HEK293 (cell line): Measurements from ENCODE around the gene FAM110A.

ENCODE experiments used
- CTCF ChIP-seq: fragments of 450-650 bp; formaldehyde crosslinking; IDR thresholded peaks from 2 replicates; pipeline ENCODE4 v1.5.1; 2016; ENCODE audit warnings: missing biosample characterization, missing genetic modification characterization
- ZBTB11 ChIP-seq: fragments of 450-650 bp; formaldehyde crosslinking; conservative IDR thresholded peaks from 2 replicates; pipeline ENCODE4 v1.5.1; 2016; ENCODE audit warnings: low read depth, missing biosample characterization, missing genetic modification characterization
- ZNF114 ChIP-seq: fragments of 450-650 bp; formaldehyde crosslinking; IDR thresholded peaks from 2 replicates; pipeline ENCODE4 v1.5.0; 2017; ENCODE audit warnings: missing biosample characterization, missing genetic modification characterization
- ZNF239 ChIP-seq: fragments of 450-650 bp; formaldehyde crosslinking; IDR thresholded peaks from 2 replicates; pipeline ENCODE4 v1.5.1; 2016; ENCODE audit warnings: missing biosample characterization, missing genetic modification characterization
- ZNF302 ChIP-seq: fragments of 450-650 bp; formaldehyde crosslinking; IDR thresholded peaks from 2 replicates; pipeline ENCODE4 v1.5.1; 2016; ENCODE audit warnings: missing biosample characterization, missing genetic modification characterization, low read depth
- ZNF335 ChIP-seq: fragments of 450-650 bp; formaldehyde crosslinking; conservative IDR thresholded peaks from 2 replicates; pipeline ENCODE4 v1.5.1; 2016; ENCODE audit warnings: missing biosample characterization, missing genetic modification characterization
- ZNF513 ChIP-seq: fragments of 450-650 bp; IDR thresholded peaks from 2 replicates; pipeline ENCODE4 v1.5.1; 2018; ENCODE audit warnings: missing biosample characterization, missing genetic modification characterization
- ZNF624 ChIP-seq: fragments of 450-650 bp; formaldehyde crosslinking; IDR thresholded peaks from 2 replicates; pipeline ENCODE4 v1.5.1; 2017; ENCODE audit warnings: missing biosample characterization, missing genetic modification characterization
- ZNF777 ChIP-seq: fragments of 450-650 bp; formaldehyde crosslinking; IDR thresholded peaks from 2 replicates; pipeline ENCODE4 v1.5.1; 2017; ENCODE audit warnings: missing biosample characterization, missing genetic modification characterization, borderline replicate concordance
- TF ChIP-seq, protein P1 (sequence below): fragments of 450-650 bp; formaldehyde crosslinking; IDR thresholded peaks from 2 replicates; pipeline ENCODE4 v1.5.1; 2017; ENCODE audit warnings: missing biosample characterization, missing genetic modification characterization
- TF ChIP-seq, protein P2 (sequence below): fragments of 450-650 bp; formaldehyde crosslinking; IDR thresholded peaks from 2 replicates; pipeline ENCODE4 v1.5.1; 2016; ENCODE audit warnings: missing biosample characterization, missing genetic modification characterization

DNA sequence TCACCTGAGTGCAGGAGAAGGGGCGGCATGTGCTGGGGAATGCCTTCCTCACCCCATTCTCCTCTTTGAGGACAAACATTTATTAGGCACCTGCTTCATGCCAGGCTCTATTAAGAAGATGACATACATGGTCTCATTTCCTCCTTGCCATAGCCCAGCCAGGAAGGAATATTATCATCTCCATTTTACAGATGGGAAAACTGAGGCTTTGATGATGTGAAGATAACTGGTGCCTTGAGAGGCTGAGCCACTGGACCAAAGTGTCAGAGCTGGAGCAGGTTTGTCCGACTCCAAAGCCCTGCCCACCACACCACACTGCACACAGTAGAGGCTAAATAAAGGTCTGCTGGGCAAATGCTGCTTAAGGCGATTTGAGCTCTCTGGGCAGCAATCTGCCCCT lies 37.2 kb downstream of the FAM110A start:
- no peak for TF ChIP-seq ZNF114 (tag by site-specific recombination)
- TF ChIP-seq ZNF513 (tag by site-specific recombination), result no peak
- TF ChIP-seq ZNF624 (tag by site-specific recombination), result no peak
- no peak for TF ChIP-seq CTCF (tag by site-specific recombination)
- TF ChIP-seq, protein P1, sequence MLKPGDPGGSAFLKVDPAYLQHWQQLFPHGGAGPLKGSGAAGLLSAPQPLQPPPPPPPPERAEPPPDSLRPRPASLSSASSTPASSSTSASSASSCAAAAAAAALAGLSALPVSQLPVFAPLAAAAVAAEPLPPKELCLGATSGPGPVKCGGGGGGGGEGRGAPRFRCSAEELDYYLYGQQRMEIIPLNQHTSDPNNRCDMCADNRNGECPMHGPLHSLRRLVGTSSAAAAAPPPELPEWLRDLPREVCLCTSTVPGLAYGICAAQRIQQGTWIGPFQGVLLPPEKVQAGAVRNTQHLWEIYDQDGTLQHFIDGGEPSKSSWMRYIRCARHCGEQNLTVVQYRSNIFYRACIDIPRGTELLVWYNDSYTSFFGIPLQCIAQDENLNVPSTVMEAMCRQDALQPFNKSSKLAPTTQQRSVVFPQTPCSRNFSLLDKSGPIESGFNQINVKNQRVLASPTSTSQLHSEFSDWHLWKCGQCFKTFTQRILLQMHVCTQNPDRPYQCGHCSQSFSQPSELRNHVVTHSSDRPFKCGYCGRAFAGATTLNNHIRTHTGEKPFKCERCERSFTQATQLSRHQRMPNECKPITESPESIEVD (tag by site-specific recombination), result no peak
- no peak for TF ChIP-seq ZBTB11 (tag by site-specific recombination)
- TF ChIP-seq, protein P2, sequence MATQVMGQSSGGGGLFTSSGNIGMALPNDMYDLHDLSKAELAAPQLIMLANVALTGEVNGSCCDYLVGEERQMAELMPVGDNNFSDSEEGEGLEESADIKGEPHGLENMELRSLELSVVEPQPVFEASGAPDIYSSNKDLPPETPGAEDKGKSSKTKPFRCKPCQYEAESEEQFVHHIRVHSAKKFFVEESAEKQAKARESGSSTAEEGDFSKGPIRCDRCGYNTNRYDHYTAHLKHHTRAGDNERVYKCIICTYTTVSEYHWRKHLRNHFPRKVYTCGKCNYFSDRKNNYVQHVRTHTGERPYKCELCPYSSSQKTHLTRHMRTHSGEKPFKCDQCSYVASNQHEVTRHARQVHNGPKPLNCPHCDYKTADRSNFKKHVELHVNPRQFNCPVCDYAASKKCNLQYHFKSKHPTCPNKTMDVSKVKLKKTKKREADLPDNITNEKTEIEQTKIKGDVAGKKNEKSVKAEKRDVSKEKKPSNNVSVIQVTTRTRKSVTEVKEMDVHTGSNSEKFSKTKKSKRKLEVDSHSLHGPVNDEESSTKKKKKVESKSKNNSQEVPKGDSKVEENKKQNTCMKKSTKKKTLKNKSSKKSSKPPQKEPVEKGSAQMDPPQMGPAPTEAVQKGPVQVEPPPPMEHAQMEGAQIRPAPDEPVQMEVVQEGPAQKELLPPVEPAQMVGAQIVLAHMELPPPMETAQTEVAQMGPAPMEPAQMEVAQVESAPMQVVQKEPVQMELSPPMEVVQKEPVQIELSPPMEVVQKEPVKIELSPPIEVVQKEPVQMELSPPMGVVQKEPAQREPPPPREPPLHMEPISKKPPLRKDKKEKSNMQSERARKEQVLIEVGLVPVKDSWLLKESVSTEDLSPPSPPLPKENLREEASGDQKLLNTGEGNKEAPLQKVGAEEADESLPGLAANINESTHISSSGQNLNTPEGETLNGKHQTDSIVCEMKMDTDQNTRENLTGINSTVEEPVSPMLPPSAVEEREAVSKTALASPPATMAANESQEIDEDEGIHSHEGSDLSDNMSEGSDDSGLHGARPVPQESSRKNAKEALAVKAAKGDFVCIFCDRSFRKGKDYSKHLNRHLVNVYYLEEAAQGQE (tag by site-specific recombination), result no peak
- TF ChIP-seq ZNF777 (tag by site-specific recombination), result no peak
- TF ChIP-seq ZNF239 (tag by site-specific recombination), result no peak
- no peak for TF ChIP-seq ZNF302 (tag by site-specific recombination)
- no peak for TF ChIP-seq ZNF335 (tag by site-specific recombination)
